Measurements from ENCODE around the gene CTNND2.
"Not testable (repeated sequence)": the region's sequence is repeated elsewhere in the genome, so short reads cannot be mapped to it uniquely, and the experiment has no call there.

CTNND2 gene

DNA sequence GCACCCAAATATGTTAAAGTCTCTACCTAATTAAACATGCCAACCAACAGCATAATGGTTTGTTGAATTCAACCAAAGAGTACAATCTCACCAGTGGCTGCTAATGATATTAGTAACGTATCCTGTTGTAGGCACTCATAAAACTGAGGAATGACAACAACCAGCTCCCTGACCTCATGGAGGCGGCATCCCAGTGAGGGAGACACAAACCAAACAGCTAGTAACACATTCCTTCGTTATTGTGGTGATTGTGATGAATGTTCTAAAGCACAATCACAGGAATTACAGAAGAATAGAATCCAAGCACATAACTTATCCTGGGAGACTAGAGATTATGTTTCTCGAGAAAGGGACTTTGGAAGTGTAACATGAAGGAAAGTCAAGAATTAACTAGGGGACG lies 224.6 kb downstream of the CTNND2 start:
- no peak for DNase-seq (ENCODE audit: low read depth, low spot score)

- no peak for DNase-seq (ENCODE audit: low read depth, low spot score)
Observed at GRCh38 chr5:11675184-11675583, 229.1 kb downstream of the CTNND2 start.

DNA sequence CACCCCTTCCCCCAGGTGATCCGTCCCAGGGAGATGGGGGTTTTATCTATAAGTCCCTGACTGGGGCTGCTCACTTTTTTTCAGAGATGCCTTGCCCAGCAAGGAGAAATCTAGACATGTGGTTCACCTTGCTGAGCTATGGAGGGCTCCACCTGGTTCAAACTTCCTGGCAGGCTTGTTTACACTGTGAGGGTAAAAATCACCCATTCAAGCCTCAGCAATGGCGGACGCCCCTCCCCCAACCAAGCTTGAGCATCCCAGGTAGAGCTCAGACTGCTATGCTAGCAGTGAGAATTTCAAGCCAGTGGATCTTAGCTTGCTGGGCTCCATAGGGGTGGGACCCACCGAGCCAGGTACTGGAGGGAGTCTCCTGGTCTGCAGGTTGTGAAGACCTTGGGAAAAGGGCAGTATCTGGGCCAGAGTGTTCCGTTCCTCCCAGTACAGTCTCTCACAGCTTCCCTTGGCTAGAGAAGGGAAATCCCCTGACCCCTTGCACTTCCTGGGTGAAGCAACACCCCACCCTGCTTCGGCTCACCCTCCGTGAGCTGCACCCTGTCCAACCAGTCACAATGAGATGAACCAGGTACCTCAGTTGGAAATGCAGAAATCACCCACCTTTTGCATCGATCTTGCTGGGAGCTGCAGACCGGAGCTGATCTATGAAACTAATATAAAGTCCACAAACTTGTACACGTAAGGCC lies 231.7 kb downstream of the CTNND2 start:
- DNase-seq (ENCODE audit: low read depth, low spot score): no peak

- no peak for DNase-seq (ENCODE audit: low read depth, low spot score)
Observed at GRCh38 chr5:11658376-11658775, 245.9 kb downstream of the CTNND2 start.

DNA sequence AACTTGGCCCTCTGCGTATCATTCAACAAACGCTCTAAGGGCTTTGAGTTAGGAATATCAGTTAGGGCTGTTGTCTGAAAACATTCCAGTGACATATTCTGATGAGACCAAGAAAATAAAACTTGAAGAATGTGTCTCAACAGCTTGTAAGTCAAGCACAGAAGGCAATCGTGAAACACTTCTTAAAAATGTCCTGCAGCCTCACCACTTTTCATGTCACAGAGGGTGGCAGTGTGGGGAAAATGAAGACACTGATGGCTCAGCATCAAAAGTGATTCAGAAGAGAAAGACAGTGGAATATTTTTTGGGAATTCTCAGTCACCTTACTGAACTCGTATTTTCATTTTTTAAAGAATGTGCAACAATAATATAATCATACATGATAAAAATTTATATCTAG lies 247.3 kb downstream of the CTNND2 start:
- no peak for DNase-seq (ENCODE audit: low read depth, low spot score)

GRCh38 chr5:11655681-11656080 lies 248.6 kb downstream of the CTNND2 start:
- no peak for DNase-seq (ENCODE audit: low read depth, low spot score)

DNA sequence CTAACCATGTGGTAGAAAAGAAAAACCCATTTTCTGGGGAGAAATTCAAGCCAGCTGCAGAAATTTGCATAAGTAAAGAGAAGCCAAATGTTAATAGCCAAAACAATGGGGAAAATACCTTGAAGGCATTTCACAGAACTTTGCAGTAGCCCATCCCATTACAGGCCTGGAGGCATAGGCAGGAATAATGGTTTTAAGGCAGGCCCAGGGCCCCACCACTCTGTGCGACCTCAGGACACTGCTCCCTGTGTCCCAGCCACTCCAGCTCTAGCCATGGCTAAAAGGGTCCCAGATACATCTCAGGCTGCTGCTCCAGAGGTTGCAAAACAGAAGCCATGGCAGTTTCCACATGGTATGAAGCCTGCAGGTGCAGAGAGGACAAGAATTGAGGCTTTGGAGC lies 253.3 kb downstream of the CTNND2 start:
- no peak for DNase-seq (ENCODE audit: low read depth, low spot score)

GRCh38 chr5:11646141-11646540 lies 258.1 kb downstream of the CTNND2 start:
- no peak for DNase-seq (ENCODE audit: low read depth, low spot score)

- no peak for DNase-seq (ENCODE audit: low read depth, low spot score)
Observed at GRCh38 chr5:11642438-11642837, 261.8 kb downstream of the CTNND2 start.

DNA sequence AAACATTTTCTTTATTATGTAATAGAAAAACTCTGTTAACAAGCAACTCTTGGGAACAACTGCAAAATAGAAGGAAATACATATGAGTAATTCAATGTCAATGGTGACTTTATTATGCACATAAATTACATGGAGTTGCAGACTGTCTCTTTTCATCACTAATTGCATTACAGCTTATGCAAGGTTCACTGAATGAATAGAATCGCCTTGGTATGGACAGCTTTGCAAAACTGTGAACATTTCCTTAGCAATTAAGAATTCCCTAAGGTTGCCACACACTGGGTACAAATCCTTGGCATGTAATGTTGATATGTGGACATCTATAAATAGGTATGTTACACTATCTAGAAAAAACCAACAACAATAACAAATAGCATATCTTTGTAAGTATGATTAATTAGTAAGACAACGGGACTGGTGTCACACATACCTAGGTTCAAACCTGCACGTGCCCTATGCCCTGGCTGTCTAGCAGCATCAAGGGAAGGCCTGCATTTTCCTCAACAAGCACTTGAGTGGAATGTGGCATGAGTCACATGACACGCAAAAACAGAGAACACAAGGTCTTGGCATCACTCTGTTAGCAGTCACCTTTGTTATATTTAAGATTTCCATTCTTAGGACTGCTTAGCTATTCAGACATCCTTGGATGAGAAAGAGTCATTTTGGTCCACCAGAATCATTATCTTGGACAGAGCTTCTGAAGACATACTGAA lies 263.9 kb downstream of the CTNND2 start:
- DNase-seq (ENCODE audit: low read depth, low spot score): no peak

- DNase-seq (ENCODE audit: low read depth, low spot score): no peak
Observed at GRCh38 chr5:11622785-11623184, 281.5 kb downstream of the CTNND2 start.

DNA sequence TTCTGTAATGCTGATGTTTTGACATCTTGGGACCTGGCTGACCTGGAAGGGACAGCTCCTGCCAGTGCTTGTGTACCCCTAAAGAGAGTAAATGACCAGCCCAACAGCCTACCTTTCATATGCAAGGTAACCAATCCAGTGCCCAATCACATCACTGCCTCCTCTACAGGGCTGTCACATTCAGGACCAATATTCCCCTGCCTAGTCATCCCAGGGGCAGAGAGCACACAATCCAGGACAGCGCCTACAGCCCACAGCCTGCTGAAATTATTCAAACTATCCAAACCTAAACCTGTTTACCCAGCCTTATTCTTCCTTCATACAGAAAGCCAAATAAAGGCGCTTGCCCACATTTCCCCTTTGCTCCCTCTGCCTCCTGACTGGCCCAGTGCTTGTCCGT lies 284.1 kb downstream of the CTNND2 start:
- no peak for DNase-seq (ENCODE audit: low read depth, low spot score)

- DNase-seq (ENCODE audit: low read depth, low spot score): no peak
Observed at GRCh38 chr5:11619339-11620024, 284.8 kb downstream of the CTNND2 start.

DNA sequence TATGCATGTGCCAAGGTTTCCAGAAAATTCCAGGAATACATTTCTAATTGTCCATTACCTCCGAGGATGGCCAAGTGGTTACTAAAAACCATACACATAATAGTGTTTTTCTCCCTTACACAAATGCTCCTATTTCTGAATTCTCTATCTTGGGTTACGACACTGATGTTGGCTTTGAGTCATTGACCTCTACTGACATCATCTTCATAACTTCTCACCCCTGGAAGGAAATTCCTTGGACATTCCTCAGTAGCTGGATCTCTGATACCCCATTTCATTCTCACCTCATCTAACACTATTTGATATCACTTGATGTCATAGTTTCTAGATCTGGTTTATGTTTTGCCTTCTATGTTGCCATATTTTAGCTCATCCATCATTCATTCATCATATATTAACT lies 287.2 kb downstream of the CTNND2 start:
- no peak for DNase-seq (ENCODE audit: low read depth, low spot score)

- DNase-seq (ENCODE audit: low read depth, low spot score): not testable (repeated sequence)
Observed at GRCh38 chr5:11616624-11617023, 287.6 kb downstream of the CTNND2 start.

- DNase-seq (ENCODE audit: low read depth, low spot score): no peak
Observed at GRCh38 chr5:11611011-11611410, 293.2 kb downstream of the CTNND2 start.

DNA sequence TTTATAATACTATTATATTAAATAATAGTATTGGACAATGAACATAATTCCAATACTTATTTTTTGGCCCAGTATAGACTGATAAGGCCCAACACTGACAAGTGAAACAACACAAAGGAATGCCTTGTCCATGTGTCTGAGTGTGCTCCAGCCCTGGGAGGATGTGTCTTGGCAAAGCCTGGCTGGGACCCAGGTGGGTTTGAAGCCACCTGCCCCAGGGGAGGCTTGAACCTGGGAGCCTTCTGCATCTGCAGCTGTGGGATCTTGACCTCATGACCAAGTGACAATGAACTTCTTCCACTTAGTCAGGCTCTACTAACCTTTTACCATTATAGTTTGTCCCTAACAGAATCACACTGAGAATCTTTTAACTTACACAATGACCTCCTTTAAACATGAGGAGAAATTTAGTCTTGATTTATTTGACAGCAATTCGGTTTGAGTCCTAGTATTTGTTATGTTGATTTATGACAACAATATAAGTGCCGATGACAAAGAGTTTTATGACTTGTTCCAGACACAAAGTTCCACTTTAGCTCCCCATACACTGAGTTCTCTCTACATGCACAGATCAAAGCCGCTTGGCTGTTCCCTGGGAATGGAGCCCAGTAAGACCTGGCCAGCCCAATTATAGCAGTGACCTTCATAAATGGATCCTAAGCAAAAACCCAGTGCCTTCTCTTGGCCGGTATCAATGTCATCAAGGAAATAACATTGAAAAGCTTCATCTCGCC lies 294.5 kb downstream of the CTNND2 start:
- no peak for DNase-seq (ENCODE audit: low read depth, low spot score)

GRCh38 chr5:11608530-11608929 lies 295.7 kb downstream of the CTNND2 start:
- no peak for DNase-seq (ENCODE audit: low read depth, low spot score)

DNA sequence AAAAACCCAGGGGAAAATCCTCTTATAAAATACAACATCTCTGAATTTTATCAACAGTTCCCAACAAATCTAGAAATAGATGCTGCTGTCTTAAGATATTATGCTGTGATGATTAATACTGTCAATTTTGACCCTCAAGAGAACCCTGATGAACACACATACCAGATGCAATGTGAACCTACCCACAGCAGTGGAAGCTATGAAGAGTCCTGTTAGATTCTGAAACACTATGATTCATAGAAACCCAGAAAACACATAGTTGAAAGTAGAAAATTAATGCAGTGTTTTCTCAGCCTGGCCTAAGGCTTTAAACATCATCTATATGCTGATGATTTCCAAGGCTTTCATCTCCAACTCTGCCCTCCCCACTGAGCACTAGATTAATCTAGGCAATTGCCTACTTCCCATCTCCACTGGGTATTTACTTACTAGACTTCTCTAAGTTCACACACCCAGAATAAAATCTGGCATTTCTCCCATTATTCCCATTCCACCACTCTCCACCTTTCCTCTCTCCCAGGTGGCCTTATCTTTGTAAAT lies 296.2 kb downstream of the CTNND2 start:
- no peak for DNase-seq (ENCODE audit: low read depth, low spot score)

GRCh38 chr5:11602298-11602697 lies 301.9 kb downstream of the CTNND2 start:
- DNase-seq (ENCODE audit: low read depth, low spot score): no peak

- no peak for DNase-seq (ENCODE audit: low read depth, low spot score)
Observed at GRCh38 chr5:11599499-11599898, 304.7 kb downstream of the CTNND2 start.

GRCh38 chr5:11596657-11597071 lies 307.6 kb downstream of the CTNND2 start:
- DNase-seq (ENCODE audit: low read depth, low spot score): no peak

Measured in activated CD4-positive, CD25-positive, alpha-beta regulatory T cell treated with anti-CD3 and anti-CD28 coated beads, Interleukin-2, amount 50 U/mL, for 16 hours (primary cell).